ENCODE measurements around the gene C15orf40. TPM values are rescaled to one million over a fixed set of nuclear protein-coding genes. Genes with fewer than 3 reads are reported as not detected.

The C15orf40 gene
- total and polyA plus RNA-seq, 8 donors, result 2.3 to 40.9 (median 15.2) TPM

DNA sequence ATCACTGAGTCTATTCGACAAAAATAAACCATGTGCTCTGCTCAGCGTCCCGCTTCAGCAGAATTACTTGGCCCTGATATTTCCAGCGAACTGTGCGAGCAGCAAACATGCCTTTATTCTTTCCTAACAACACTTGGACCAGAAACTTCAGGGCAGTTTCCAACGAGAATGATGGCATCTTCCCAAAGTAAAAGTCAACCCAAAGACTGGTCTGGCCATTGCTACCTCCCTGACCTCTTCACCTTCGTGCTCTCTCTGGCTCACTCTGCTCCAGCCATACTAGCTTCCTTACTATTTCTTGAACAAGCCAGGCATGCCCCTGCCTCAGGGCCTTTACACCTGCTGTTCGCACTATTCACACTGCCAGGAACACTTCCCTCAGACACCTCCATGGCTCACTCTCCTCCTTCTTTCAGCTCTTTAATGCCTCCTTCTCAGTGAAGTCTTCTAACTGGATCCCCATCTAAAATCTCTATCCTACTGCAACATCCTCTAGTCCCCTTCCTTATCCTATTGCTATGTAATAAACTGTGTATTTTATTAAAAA lies 65.2 kb downstream of the C15orf40 start:
- no peak overlapping the region for H3K27ac ChIP-seq
- peaks cover 0 to 1% (median 0%) of the 10 kb centered on the region in 3 donors for H3K27me3 ChIP-seq
- no peaks in the 10 kb centered on the region for H3K9me3 ChIP-seq
- WGBS, 5 donors, result 77 to 87% (median 83%) methylated on average over 8 of the region's 8 CpGs
- no peaks in the 10 kb centered on the region for H3K36me3 ChIP-seq
- H3K4me3 ChIP-seq, result no peak overlapping the region
- intact Hi-C loops (cut with DNase I; ENCODE audit: low total_unique reads), result no loop called here
- peaks cover 8 to 28% (median 25%) of the 10 kb centered on the region in 4 donors for H3K4me1 ChIP-seq
- TF ChIP-seq POLR2A (IDR thresholded peaks at IDR 0.05) (no peak), EP300 (IDR thresholded peaks at IDR 0.05) (no peak), POLR2AphosphoS5 (IDR thresholded peaks at IDR 0.05) (no peak)
- TF ChIP-seq, protein P1, sequence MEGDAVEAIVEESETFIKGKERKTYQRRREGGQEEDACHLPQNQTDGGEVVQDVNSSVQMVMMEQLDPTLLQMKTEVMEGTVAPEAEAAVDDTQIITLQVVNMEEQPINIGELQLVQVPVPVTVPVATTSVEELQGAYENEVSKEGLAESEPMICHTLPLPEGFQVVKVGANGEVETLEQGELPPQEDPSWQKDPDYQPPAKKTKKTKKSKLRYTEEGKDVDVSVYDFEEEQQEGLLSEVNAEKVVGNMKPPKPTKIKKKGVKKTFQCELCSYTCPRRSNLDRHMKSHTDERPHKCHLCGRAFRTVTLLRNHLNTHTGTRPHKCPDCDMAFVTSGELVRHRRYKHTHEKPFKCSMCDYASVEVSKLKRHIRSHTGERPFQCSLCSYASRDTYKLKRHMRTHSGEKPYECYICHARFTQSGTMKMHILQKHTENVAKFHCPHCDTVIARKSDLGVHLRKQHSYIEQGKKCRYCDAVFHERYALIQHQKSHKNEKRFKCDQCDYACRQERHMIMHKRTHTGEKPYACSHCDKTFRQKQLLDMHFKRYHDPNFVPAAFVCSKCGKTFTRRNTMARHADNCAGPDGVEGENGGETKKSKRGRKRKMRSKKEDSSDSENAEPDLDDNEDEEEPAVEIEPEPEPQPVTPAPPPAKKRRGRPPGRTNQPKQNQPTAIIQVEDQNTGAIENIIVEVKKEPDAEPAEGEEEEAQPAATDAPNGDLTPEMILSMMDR (IDR thresholded peaks at IDR 0.05), result no peak
- no peak for DNase-seq

DNA sequence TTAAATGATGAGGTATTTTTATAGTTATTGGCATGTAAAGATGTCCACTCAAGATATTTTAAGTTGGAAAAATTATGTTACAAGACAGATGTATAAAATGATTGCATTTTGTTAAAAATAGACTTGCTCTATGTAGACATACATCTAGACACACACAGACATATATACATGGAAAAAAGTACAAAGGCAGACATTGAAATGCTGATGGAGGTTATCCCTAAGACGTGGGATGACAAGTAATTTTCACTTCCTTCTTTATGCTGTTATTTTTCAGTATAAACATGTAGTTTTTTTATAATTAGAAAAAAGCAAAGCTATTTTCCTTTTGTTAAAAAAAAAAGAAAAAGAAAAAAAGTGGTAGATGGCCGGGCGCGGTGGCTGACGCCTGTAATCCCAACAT lies 66.1 kb downstream of the C15orf40 start:
- intact Hi-C loops (cut with DNase I; ENCODE audit: low total_unique reads), result no loop called here
- Histone ChIP-seq H3K36me3 (no peaks in the 10 kb centered on the region), H3K27ac (no peak overlapping the region), H3K9me3 (no peaks in the 10 kb centered on the region), H3K27me3 (no peaks in the 10 kb centered on the region), H3K4me1 (peaks cover 8 to 33% (median 26%) of the 10 kb centered on the region in 4 donors), H3K4me3 (no peak overlapping the region)
- DNase-seq, result no peak
- TF ChIP-seq, protein P1 (IDR thresholded peaks at IDR 0.05), result no peak
- TF ChIP-seq EP300 (IDR thresholded peaks at IDR 0.05) (no peak), POLR2A (IDR thresholded peaks at IDR 0.05) (no peak), POLR2AphosphoS5 (IDR thresholded peaks at IDR 0.05) (no peak)
- WGBS, 5 donors, result 77 to 95% (median 90%) methylated on average over 5 of the region's 5 CpGs

DNA sequence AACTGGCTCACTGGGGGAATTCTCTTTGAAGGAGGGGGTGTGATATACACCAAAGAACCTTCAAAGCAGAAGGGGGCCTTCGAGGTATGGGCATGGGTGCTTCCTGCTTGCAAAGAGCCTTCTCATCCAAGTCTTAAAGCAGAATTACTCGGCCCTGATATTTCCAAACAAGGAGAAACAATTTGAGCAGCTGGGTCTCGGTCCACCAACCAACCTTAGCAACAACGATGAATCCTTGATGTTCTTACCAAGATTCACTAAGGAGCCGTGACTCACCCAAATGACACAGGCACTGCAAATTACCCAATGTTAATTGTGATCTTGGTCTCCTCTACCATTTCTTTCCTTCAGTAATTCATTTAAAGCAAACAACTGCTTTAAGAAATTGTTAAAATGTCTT lies 66.6 kb downstream of the C15orf40 start:
- TF ChIP-seq, protein P1 (IDR thresholded peaks at IDR 0.05), result no peak
- TF ChIP-seq EP300 (IDR thresholded peaks at IDR 0.05) (no peak), POLR2A (IDR thresholded peaks at IDR 0.05) (no peak), POLR2AphosphoS5 (IDR thresholded peaks at IDR 0.05) (no peak)
- peak overlapping the region in 1 of 5 donors; percentile 27 for H3K27ac ChIP-seq
- WGBS, 5 donors, result 59 to 74% (median 70%) methylated on average over 5 of the region's 5 CpGs
- H3K4me1 ChIP-seq, result peaks cover 8 to 33% (median 24%) of the 10 kb centered on the region in 4 donors
- no peak overlapping the region for H3K4me3 ChIP-seq
- no peaks in the 10 kb centered on the region for H3K36me3 ChIP-seq
- no peak for DNase-seq
- no peaks in the 10 kb centered on the region for H3K27me3 ChIP-seq
- intact Hi-C loops (cut with DNase I; ENCODE audit: low total_unique reads), result no loop called here
- no peaks in the 10 kb centered on the region for H3K9me3 ChIP-seq

DNA sequence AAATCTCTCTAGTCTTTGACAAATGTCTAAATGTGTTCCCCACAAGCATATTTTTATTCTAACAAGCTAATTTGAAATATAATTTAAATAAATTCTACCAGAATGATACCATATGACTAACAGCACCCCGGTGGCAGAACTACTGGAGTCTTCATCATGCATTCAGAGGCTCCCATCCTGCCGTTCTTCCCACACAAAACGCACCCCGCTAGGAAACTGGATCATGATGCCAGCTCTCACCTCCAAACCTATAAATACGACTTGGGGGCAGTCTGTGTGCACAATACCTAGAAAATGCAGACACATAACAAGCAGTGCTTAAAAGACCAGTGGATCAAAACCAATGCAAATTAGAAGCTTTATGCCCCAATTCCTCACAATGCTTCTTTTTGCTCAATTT lies 67.4 kb downstream of the C15orf40 start:
- no peaks in the 10 kb centered on the region for H3K9me3 ChIP-seq
- H3K27me3 ChIP-seq, result no peaks in the 10 kb centered on the region
- 83 to 89% (median 87%) methylated on average over 5 of the region's 5 CpGs for WGBS, 5 donors
- peak overlapping the region in 2 of 5 donors; percentile 63 to 66 for H3K27ac ChIP-seq
- H3K4me1 ChIP-seq, result peaks cover 8 to 33% (median 24%) of the 10 kb centered on the region in 4 donors
- TF ChIP-seq POLR2AphosphoS5 (IDR thresholded peaks at IDR 0.05) (no peak), POLR2A (IDR thresholded peaks at IDR 0.05) (no peak), EP300 (IDR thresholded peaks at IDR 0.05) (no peak)
- TF ChIP-seq, protein P1 (IDR thresholded peaks at IDR 0.05), result no peak
- intact Hi-C loops (cut with DNase I; ENCODE audit: low total_unique reads), result no loop called here
- no peaks in the 10 kb centered on the region for H3K36me3 ChIP-seq
- H3K4me3 ChIP-seq, result no peak overlapping the region
- DNase-seq, result no peak
